SJSA1 (cell line): ENCODE measurements around the gene BTBD10. TPM values are rescaled to one million over a fixed set of nuclear protein-coding genes. Genes with fewer than 3 reads are reported as not detected.

Experiments
- DNase-seq, 2 experiments: peaks; one replicate each; pipeline ENCODE4 v3.0.0-alpha.2; 2015 to 2020; ENCODE audit warnings: low spot score in 2 of 2, low read depth in 1 of 2
- H3K27ac ChIP-seq: fragments of 250-450 bp; sonication (Bioruptor Pico); 2 replicates; pipeline ENCODE4 v1.5.1; 2020; ENCODE audit warnings: mild to moderate bottlenecking, moderate library complexity
- H3K27me3 ChIP-seq: fragments of 250-450 bp; sonication (Bioruptor Pico); replicated peaks from 2 replicates; pipeline ENCODE4 v1.5.1; 2020; ENCODE audit warnings: mild to moderate bottlenecking, moderate library complexity
- H3K36me3 ChIP-seq: fragments of 250-450 bp; sonication (Bioruptor Pico); 2 replicates; pipeline ENCODE4 v1.5.1; 2020; ENCODE audit warnings: mild to moderate bottlenecking
- H3K4me1 ChIP-seq: fragments of 250-450 bp; sonication (Bioruptor Pico); replicated peaks from 2 replicates; pipeline ENCODE4 v1.6.1; 2021; ENCODE audit warnings: mild to moderate bottlenecking
- H3K4me3 ChIP-seq: fragments of 250-450 bp; sonication (Bioruptor Pico); 2 replicates; pipeline ENCODE4 v1.5.1; 2020; ENCODE audit warnings: mild to moderate bottlenecking
- H3K9me3 ChIP-seq: fragments of 250-450 bp; sonication (Bioruptor Pico); replicated peaks from 2 replicates; pipeline ENCODE4 v1.5.1; 2020; ENCODE audit warnings: mild to moderate bottlenecking
- total RNA-seq: library from RNA; depleted of rRNA; stranded (reverse); fragments of >200 nt; shearing (Covaris generic); gene quantifications from 2 replicates; pipeline ENCODE4 v1.2.3, GENCODE V29; 2014

Gene BTBD10
- total RNA-seq, 1 experiment from 2014 or later: 98.6 TPM

DNA sequence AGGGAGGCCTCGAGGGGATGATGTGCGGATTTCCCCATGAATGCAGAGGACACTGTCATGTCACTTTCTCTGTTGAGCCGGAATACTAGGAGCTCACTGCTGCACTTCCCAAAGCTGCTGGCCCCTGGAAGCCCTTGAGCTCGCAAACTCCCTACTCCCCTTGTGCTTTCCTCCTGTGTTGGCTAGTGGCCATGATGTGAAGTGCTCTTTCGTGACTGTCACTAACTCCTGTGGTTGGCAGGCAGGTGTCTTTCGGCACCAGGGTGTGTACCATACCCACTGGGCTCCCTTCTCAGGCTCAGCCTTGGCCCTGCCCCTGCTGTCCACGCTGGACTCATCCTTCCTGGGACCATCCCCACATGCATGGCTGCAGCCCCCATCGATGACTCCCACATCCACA, 86.2 kb downstream of the BTBD10 start:
- no peaks in the 10 kb centered on the region for H3K27me3 ChIP-seq
- DNase-seq: no peak

DNA sequence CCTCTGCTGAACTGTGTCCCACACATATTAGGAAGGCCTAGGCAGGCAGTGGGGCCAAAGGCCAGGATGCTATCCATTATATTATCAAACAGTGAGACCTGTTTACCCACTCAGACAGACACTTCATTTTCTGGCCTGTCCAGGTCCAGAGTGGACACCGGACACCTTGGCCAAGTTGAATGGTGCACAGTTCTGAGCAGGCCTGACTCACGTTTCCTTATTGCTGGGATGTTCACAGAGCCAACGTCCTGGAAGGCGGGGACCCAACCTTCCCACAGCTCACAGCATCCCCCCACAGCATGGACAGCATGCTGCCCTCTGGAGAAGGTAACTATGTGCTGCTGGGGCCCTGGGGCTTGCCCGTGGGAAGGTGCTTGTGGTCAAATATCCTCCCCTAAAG, 86.6 kb downstream of the BTBD10 start:
- no peaks in the 10 kb centered on the region for H3K4me1 ChIP-seq
- DNase-seq: no peak

More for the DNA sequence above, 86.2 kb downstream of the BTBD10 start:
- H3K9me3 ChIP-seq: no peaks in the 10 kb centered on the region
- H3K4me3 ChIP-seq: no peak overlapping the region
- H3K4me1 ChIP-seq: no peaks in the 10 kb centered on the region
- peaks cover 33% of the 10 kb centered on the region for H3K36me3 ChIP-seq
- no peak overlapping the region for H3K27ac ChIP-seq

DNA sequence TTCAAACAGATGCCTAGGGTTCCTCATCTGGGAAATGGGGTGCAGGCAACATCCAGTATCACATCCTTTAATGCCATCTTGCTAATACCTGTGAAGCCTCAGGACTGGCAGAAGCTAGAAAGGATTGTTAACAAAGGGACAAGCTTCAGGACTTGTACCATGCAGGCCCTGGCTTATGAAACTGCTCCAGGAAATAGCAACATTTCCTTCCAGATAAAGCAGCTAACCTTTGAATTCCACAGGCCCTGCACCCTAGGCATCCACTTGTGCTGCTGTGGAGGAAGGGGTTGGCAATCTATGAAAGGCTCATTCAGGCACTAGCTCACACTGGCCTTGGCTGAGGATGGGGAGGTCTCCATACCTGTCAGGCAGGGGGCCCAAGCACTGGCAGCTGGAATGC, 87.2 kb downstream of the BTBD10 start:
- H3K27ac ChIP-seq: no peak overlapping the region
- DNase-seq: no peak
- H3K9me3 ChIP-seq: no peaks in the 10 kb centered on the region
- H3K4me3 ChIP-seq: no peak overlapping the region
- H3K27me3 ChIP-seq: no peaks in the 10 kb centered on the region
- H3K4me1 ChIP-seq: no peaks in the 10 kb centered on the region
- H3K36me3 ChIP-seq: peaks cover 26% of the 10 kb centered on the region

More for the DNA sequence above, 86.6 kb downstream of the BTBD10 start:
- Histone ChIP-seq H3K27me3 (no peaks in the 10 kb centered on the region), H3K36me3 (peaks cover 31% of the 10 kb centered on the region), H3K9me3 (no peaks in the 10 kb centered on the region), H3K27ac (no peak overlapping the region), H3K4me3 (no peak overlapping the region)

GRCh38 chr11:13373216-13373615, 89.8 kb downstream of the BTBD10 start:
- Histone ChIP-seq H3K4me1 (peaks cover 2% of the 10 kb centered on the region), H3K9me3 (no peaks in the 10 kb centered on the region), H3K27ac (no peak overlapping the region), H3K27me3 (no peaks in the 10 kb centered on the region), H3K36me3 (peaks cover 21% of the 10 kb centered on the region), H3K4me3 (no peak overlapping the region)
- no peak for DNase-seq

GRCh38 chr11:13368041-13368446, 95.0 kb downstream of the BTBD10 start:
- H3K27ac ChIP-seq: no peak overlapping the region
- no peaks in the 10 kb centered on the region for H3K27me3 ChIP-seq
- no peak overlapping the region for H3K4me3 ChIP-seq
- no peaks in the 10 kb centered on the region for H3K9me3 ChIP-seq
- H3K4me1 ChIP-seq: peaks cover 21% of the 10 kb centered on the region
- peaks cover 14% of the 10 kb centered on the region for H3K36me3 ChIP-seq
- DNase-seq: peak in 1 of 2 experiments; percentile 27

GRCh38 chr11:13367115-13367514, 95.9 kb downstream of the BTBD10 start:
- Histone ChIP-seq H3K4me3 (no peak overlapping the region), H3K27ac (no peak overlapping the region), H3K36me3 (peaks cover 7% of the 10 kb centered on the region), H3K4me1 (peaks cover 21% of the 10 kb centered on the region), H3K27me3 (no peaks in the 10 kb centered on the region), H3K9me3 (no peaks in the 10 kb centered on the region)
- no peak for DNase-seq

GRCh38 chr11:13366266-13367026, 96.6 kb downstream of the BTBD10 start:
- no peak for DNase-seq
- no peaks in the 10 kb centered on the region for H3K9me3 ChIP-seq
- no peaks in the 10 kb centered on the region for H3K27me3 ChIP-seq
- peaks cover 6% of the 10 kb centered on the region; the same call in 1 of the 2 replicates for H3K36me3 ChIP-seq
- H3K27ac ChIP-seq: no peak overlapping the region
- peaks cover 21% of the 10 kb centered on the region for H3K4me1 ChIP-seq
- H3K4me3 ChIP-seq: no peak overlapping the region

DNA sequence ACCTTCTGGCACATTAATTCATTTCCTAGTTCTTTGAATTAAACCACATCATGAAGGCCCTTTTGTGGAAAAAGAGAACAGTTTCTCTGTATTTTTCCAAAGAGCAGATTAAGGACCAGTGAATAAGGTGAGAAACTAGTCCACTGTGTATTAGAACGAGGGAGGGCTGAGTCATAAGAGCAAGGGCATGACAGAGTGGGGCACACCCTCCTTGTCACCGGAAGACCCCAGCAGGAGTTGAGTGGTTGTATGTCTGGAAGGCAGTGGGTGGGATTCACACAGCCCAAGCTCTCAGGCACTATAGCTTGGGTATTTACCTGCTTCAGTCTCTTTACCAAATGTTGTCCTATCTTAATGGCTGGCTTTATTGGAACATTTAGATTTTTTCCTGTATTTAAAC, 98.6 kb downstream of the BTBD10 start:
- Histone ChIP-seq H3K4me1 (peaks cover 21% of the 10 kb centered on the region), H3K27ac (no peak overlapping the region), H3K4me3 (no peak overlapping the region), H3K27me3 (no peaks in the 10 kb centered on the region), H3K36me3 (peaks cover 6% of the 10 kb centered on the region; the same call in 1 of the 2 replicates), H3K9me3 (no peaks in the 10 kb centered on the region)
- DNase-seq: no peak

DNA sequence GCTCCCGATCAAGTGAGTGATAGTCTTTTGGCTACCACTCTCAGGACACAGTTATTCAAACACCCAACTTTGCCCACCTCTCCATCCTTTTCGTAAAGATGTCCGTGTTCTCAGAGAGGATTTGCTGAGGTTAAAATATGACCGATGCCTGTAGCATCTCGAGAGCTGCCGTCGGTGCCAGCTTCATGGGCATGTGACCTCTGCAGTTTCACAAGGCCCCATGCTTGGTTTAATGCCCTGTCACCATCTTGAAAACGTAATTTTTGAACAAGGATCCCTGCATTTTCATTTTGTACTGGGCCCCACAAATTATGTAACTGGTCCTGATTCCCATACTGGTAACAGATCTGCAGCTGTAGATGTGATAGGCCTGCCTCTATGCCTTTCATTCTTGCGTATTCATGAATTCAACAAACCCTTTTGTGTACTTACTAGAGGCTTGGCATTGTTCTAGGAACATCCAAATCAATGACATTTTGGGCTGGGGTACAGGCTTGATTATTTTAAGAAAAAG, 100.4 kb downstream of the BTBD10 start:
- H3K27me3 ChIP-seq: no peaks in the 10 kb centered on the region
- H3K4me3 ChIP-seq: no peak overlapping the region
- DNase-seq: no peak
- no peaks in the 10 kb centered on the region for H3K9me3 ChIP-seq
- 0 out of 2 replicates have a peak, but pooled peaks cover 6% of the 10 kb centered on the region for H3K36me3 ChIP-seq
- no peak overlapping the region for H3K27ac ChIP-seq
- H3K4me1 ChIP-seq: peaks cover 13% of the 10 kb centered on the region

DNA sequence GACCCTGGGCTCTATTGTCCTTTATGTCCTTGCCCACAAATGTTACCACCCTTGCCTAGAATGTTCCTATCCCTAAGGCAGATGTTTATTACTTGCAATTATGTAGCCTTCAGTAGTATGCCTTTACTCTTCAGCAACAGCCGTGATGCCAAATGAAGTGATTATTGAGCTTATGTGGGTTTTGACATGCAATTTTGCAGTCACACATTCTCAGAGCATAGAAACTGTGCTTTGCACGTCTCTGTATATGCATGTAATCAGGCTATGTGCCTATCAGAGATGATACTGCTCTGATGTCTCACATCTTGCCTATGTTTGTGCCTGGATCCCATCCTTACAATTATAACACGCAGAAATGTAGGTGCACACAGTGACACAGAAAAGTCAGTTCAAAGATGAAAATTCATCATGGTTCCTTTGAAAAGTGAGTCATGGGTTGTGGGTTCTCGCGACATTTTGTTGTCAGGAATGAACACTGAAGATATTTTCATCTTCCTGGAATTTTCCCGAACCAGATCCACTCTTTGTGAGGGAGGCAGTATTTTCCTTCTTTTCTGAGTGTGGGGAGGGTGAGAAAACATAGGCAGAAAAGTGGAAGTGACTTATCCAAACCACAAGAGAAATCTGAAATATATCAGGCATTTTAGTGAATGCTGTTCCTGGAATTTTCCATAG, 104.3 kb downstream of the BTBD10 start:
- Histone ChIP-seq H3K27me3 (no peaks in the 10 kb centered on the region), H3K4me3 (no peak overlapping the region), H3K9me3 (no peaks in the 10 kb centered on the region), H3K4me1 (peaks cover 1% of the 10 kb centered on the region), H3K36me3 (0 out of 2 replicates have a peak, but pooled peaks cover under 1% of the 10 kb centered on the region), H3K27ac (no peak overlapping the region)
- DNase-seq: no peak

- Histone ChIP-seq H3K27me3 (no peaks in the 10 kb centered on the region), H3K36me3 (no peaks in the 10 kb centered on the region; the same call in 1 of the 2 replicates), H3K4me3 (no peak overlapping the region), H3K4me1 (no peaks in the 10 kb centered on the region), H3K27ac (no peak overlapping the region), H3K9me3 (no peaks in the 10 kb centered on the region)
- no peak for DNase-seq
These were observed 105.8 kb downstream of the BTBD10 start for GRCh38 chr11:13357232-13357631.

- no peak for DNase-seq
- Histone ChIP-seq H3K4me3 (no peak overlapping the region), H3K27ac (no peak overlapping the region), H3K9me3 (no peaks in the 10 kb centered on the region), H3K27me3 (no peaks in the 10 kb centered on the region), H3K4me1 (no peaks in the 10 kb centered on the region), H3K36me3 (no peaks in the 10 kb centered on the region; the same call in 1 of the 2 replicates)
These were observed 107.8 kb downstream of the BTBD10 start for GRCh38 chr11:13355191-13355590.

DNA sequence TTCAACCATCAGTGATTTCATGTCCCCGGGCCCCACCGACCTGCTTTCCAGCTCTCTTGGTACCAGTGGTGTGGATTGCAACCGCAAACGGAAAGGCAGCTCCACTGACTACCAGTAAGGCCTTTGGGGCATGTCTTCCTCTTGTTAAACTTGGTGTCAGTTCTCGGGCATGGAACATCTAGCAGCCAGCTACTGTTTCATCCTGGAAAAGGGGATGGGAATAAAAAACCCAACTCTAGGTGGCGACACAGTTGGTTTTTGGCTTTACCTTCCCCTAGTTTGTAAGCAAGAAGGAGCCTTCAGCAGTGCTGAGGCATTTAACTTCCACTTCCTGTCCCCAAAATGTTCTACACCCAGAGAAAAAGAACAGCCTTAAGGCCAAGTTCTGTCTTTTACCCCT, 108.7 kb downstream of the BTBD10 start:
- no peaks in the 10 kb centered on the region for H3K4me1 ChIP-seq
- H3K27me3 ChIP-seq: no peaks in the 10 kb centered on the region
- no peaks in the 10 kb centered on the region; the same call in 1 of the 2 replicates for H3K36me3 ChIP-seq
- no peak for DNase-seq
- H3K27ac ChIP-seq: no peak overlapping the region
- H3K9me3 ChIP-seq: no peaks in the 10 kb centered on the region
- H3K4me3 ChIP-seq: no peak overlapping the region

GRCh38 chr11:13352711-13353110, 110.3 kb downstream of the BTBD10 start:
- Histone ChIP-seq H3K36me3 (no peaks in the 10 kb centered on the region; the same call in 1 of the 2 replicates), H3K27ac (no peak overlapping the region), H3K4me1 (no peaks in the 10 kb centered on the region), H3K9me3 (no peaks in the 10 kb centered on the region), H3K27me3 (no peaks in the 10 kb centered on the region), H3K4me3 (no peak overlapping the region)
- DNase-seq: no peak
